ENCODE data around the gene CLEC16A.
"Not testable (repeated sequence)": the region's sequence is repeated elsewhere in the genome, so short reads cannot be mapped to it uniquely, and the experiment has no call there.

CLEC16A gene

GRCh38 chr16:11101283-11101682 lies 156.9 kb downstream of the CLEC16A start:
- Histone ChIP-seq H3K27me3 (replicated peaks; ENCODE audit: control insufficient read depth, insufficient read depth, low read length) (no peaks in the 10 kb centered on the region), H3K4me3 (replicated peaks; ENCODE audit: low read depth, low read length) (no peak overlapping the region), H3K36me3 (ENCODE audit: control insufficient read depth, insufficient read depth, low read length) (peaks cover 4% of the 10 kb centered on the region)
- TF ChIP-seq CTCF (IDR thresholded peaks at IDR 0.05; ENCODE audit: insufficient read depth, low read length, poor library complexity, severe bottlenecking), result no peak
- DNase-seq (ENCODE audit: extremely low read depth, insufficient read length), result no peak

GRCh38 chr16:11101695-11102522 lies 157.5 kb downstream of the CLEC16A start:
- Histone ChIP-seq H3K36me3 (ENCODE audit: control insufficient read depth, insufficient read depth, low read length) (peaks cover 4% of the 10 kb centered on the region), H3K4me3 (replicated peaks; ENCODE audit: low read depth, low read length) (no peak overlapping the region), H3K27me3 (replicated peaks; ENCODE audit: control insufficient read depth, insufficient read depth, low read length) (no peaks in the 10 kb centered on the region)
- TF ChIP-seq CTCF (IDR thresholded peaks at IDR 0.05; ENCODE audit: insufficient read depth, low read length, poor library complexity, severe bottlenecking), result no peak
- no peak for DNase-seq (ENCODE audit: extremely low read depth, insufficient read length)

GRCh38 chr16:11102523-11102898 lies 158.1 kb downstream of the CLEC16A start:
- Histone ChIP-seq H3K4me3 (replicated peaks; ENCODE audit: low read depth, low read length) (no peak overlapping the region), H3K27me3 (replicated peaks; ENCODE audit: control insufficient read depth, insufficient read depth, low read length) (no peaks in the 10 kb centered on the region), H3K36me3 (ENCODE audit: control insufficient read depth, insufficient read depth, low read length) (peaks cover 4% of the 10 kb centered on the region)
- no peak for DNase-seq (ENCODE audit: extremely low read depth, insufficient read length)
- no peak for TF ChIP-seq CTCF (IDR thresholded peaks at IDR 0.05; ENCODE audit: insufficient read depth, low read length, poor library complexity, severe bottlenecking)

GRCh38 chr16:11103301-11103700 lies 158.9 kb downstream of the CLEC16A start:
- not testable (repeated sequence) for DNase-seq (ENCODE audit: extremely low read depth, insufficient read length); H3K4me3 ChIP-seq (replicated peaks; ENCODE audit: low read depth, low read length); H3K27me3 ChIP-seq (replicated peaks; ENCODE audit: control insufficient read depth, insufficient read depth, low read length); H3K36me3 ChIP-seq (ENCODE audit: control insufficient read depth, insufficient read depth, low read length)

GRCh38 chr16:11104168-11105037 lies 160.0 kb downstream of the CLEC16A start:
- H3K36me3 ChIP-seq (ENCODE audit: control insufficient read depth, insufficient read depth, low read length), result no peaks in the 10 kb centered on the region
- DNase-seq (ENCODE audit: extremely low read depth, insufficient read length), result no peak
- TF ChIP-seq CTCF (IDR thresholded peaks at IDR 0.05; ENCODE audit: insufficient read depth, low read length, poor library complexity, severe bottlenecking), result no peak
- no peaks in the 10 kb centered on the region for H3K27me3 ChIP-seq (replicated peaks; ENCODE audit: control insufficient read depth, insufficient read depth, low read length)
- no peak overlapping the region; the same call in 1 of the 2 replicates for H3K4me3 ChIP-seq (replicated peaks; ENCODE audit: low read depth, low read length)

Measured in GM06990 (cell line).